Subcutaneous abdominal adipose tissue (tissue), 5 donors: Measurements from ENCODE around the gene TTLL11.

Experiments used
- H3K27ac ChIP-seq: one replicate; pipeline ENCODE4 v1.7.0; 2013; ENCODE audit warnings: low read depth, mild to moderate bottlenecking, inconsistent platforms, low read length, moderate library complexity
- H3K27me3 ChIP-seq, 5 donors: one replicate each; pipeline ENCODE4 v1.7.0; 2013; ENCODE audit warnings: low read length in 5 of 5, inconsistent platforms in 1 of 5; ENCODE audit not compliant: control insufficient read depth in 5 of 5, insufficient read depth in 4 of 5
- H3K36me3 ChIP-seq, 5 donors: one replicate each; pipeline ENCODE4 v1.7.0; 2013; ENCODE audit warnings: low read length in 5 of 5; ENCODE audit not compliant: control insufficient read depth in 5 of 5, insufficient read depth in 5 of 5
- H3K4me1 ChIP-seq, 5 donors: one replicate each; pipeline ENCODE4 v1.7.0; 2013; ENCODE audit warnings: low read length in 5 of 5, mild to moderate bottlenecking in 3 of 5, moderate library complexity in 1 of 5; ENCODE audit not compliant: control insufficient read depth in 5 of 5, insufficient read depth in 5 of 5
- H3K4me3 ChIP-seq, 5 donors: one replicate each; pipeline ENCODE4 v1.7.0; 2013; ENCODE audit warnings: low read length in 5 of 5, low read depth in 1 of 5
- H3K9ac ChIP-seq, 5 donors: one replicate each; pipeline ENCODE4 v1.7.0; 2013; ENCODE audit warnings: low read length in 5 of 5, mild to moderate bottlenecking in 4 of 5, moderate library complexity in 3 of 5
- H3K9me3 ChIP-seq, 5 donors: one replicate each; pipeline ENCODE4 v1.7.0; 2013; ENCODE audit warnings: low read length in 5 of 5; ENCODE audit not compliant: control insufficient read depth in 5 of 5
- donor health status: healthy.
- donor health status: healthy.
- donor health status: healthy.
- donor health status: healthy.
- donor health status: healthy.

Gene TTLL11

GRCh38 chr9:121823451-121824169 is 269.5 kb downstream of the TTLL11 start:
- Histone ChIP-seq H3K9me3 (no peaks in the 10 kb centered on the region), H3K27ac (no peak overlapping the region), H3K36me3 (peaks cover 0 to 2% (median 0%) of the 10 kb centered on the region in 5 donors), H3K9ac (no peak overlapping the region), H3K4me1 (peaks cover 0 to 26% (median 0%) of the 10 kb centered on the region in 5 donors), H3K4me3 (no peak overlapping the region), H3K27me3 (no peaks in the 10 kb centered on the region)

- no peak overlapping the region for H3K27ac ChIP-seq
Observed at GRCh38 chr9:121822093-121823085, 270.7 kb downstream of the TTLL11 start.

GRCh38 chr9:121821326-121821725 is 271.8 kb downstream of the TTLL11 start:
- Histone ChIP-seq H3K9ac (no peak overlapping the region), H3K4me1 (peaks cover 0 to 26% (median 0%) of the 10 kb centered on the region in 5 donors), H3K4me3 (no peak overlapping the region), H3K27me3 (peaks cover 0 to 2% (median 0%) of the 10 kb centered on the region in 5 donors), H3K27ac (no peak overlapping the region), H3K36me3 (peaks cover 0 to 2% (median 0%) of the 10 kb centered on the region in 5 donors), H3K9me3 (no peaks in the 10 kb centered on the region)

More at GRCh38 chr9:121822093-121823085, 270.7 kb downstream of the TTLL11 start:
- Histone ChIP-seq H3K4me3 (no peak overlapping the region), H3K9ac (no peak overlapping the region), H3K4me1 (peaks cover 0 to 26% (median 0%) of the 10 kb centered on the region in 5 donors), H3K36me3 (peaks cover 0 to 2% (median 0%) of the 10 kb centered on the region in 5 donors), H3K27me3 (no peaks in the 10 kb centered on the region), H3K9me3 (no peaks in the 10 kb centered on the region)

- H3K4me3 ChIP-seq, result no peak overlapping the region
Observed at GRCh38 chr9:121820286-121821005, 272.7 kb downstream of the TTLL11 start.

GRCh38 chr9:121819428-121820231 is 273.5 kb downstream of the TTLL11 start:
- H3K4me1 ChIP-seq, result peaks cover 0 to 26% (median 0%) of the 10 kb centered on the region in 5 donors
- H3K9ac ChIP-seq, result no peak overlapping the region
- no peaks in the 10 kb centered on the region for H3K9me3 ChIP-seq
- H3K27ac ChIP-seq, result no peak overlapping the region
- peaks cover 0 to 3% (median 0%) of the 10 kb centered on the region in 5 donors for H3K27me3 ChIP-seq
- peak overlapping the region in 3 of 5 donors; percentile 19 to 42 (median 39) for H3K4me3 ChIP-seq
- peaks cover 0 to 2% (median 0%) of the 10 kb centered on the region in 5 donors for H3K36me3 ChIP-seq

More at GRCh38 chr9:121820286-121821005, 272.7 kb downstream of the TTLL11 start:
- Histone ChIP-seq H3K9ac (no peak overlapping the region), H3K9me3 (no peaks in the 10 kb centered on the region), H3K4me1 (peaks cover 0 to 26% (median 0%) of the 10 kb centered on the region in 5 donors), H3K36me3 (peaks cover 0 to 2% (median 0%) of the 10 kb centered on the region in 5 donors), H3K27me3 (peaks cover 0 to 3% (median 0%) of the 10 kb centered on the region in 5 donors), H3K27ac (no peak overlapping the region)

- H3K36me3 ChIP-seq, result peaks cover 0 to 2% (median 0%) of the 10 kb centered on the region in 5 donors
- H3K4me1 ChIP-seq, result peaks cover 0 to 26% (median 0%) of the 10 kb centered on the region in 5 donors
Observed at GRCh38 chr9:121818841-121819427, 274.2 kb downstream of the TTLL11 start.

GRCh38 chr9:121818016-121818661 is 275.0 kb downstream of the TTLL11 start:
- H3K27me3 ChIP-seq, result peaks cover 0 to 3% (median 0%) of the 10 kb centered on the region in 5 donors

More at GRCh38 chr9:121818841-121819427, 274.2 kb downstream of the TTLL11 start:
- Histone ChIP-seq H3K4me3 (peak overlapping the region in 1 of 5 donors; percentile 19), H3K9me3 (no peaks in the 10 kb centered on the region), H3K27ac (no peak overlapping the region), H3K27me3 (peaks cover 0 to 3% (median 0%) of the 10 kb centered on the region in 5 donors), H3K9ac (no peak overlapping the region)

GRCh38 chr9:121817476-121817875 is 275.6 kb downstream of the TTLL11 start:
- peaks cover 0 to 3% (median 0%) of the 10 kb centered on the region in 5 donors for H3K27me3 ChIP-seq
- H3K4me3 ChIP-seq, result no peak overlapping the region
- H3K4me1 ChIP-seq, result peaks cover 0 to 26% (median 0%) of the 10 kb centered on the region in 5 donors
- no peaks in the 10 kb centered on the region for H3K9me3 ChIP-seq
- no peak overlapping the region for H3K27ac ChIP-seq
- no peak overlapping the region for H3K9ac ChIP-seq
- H3K36me3 ChIP-seq, result peaks cover 0 to 2% (median 0%) of the 10 kb centered on the region in 5 donors

More at GRCh38 chr9:121818016-121818661, 275.0 kb downstream of the TTLL11 start:
- H3K9ac ChIP-seq, result no peak overlapping the region
- H3K27ac ChIP-seq, result no peak overlapping the region
- H3K36me3 ChIP-seq, result peaks cover 0 to 2% (median 0%) of the 10 kb centered on the region in 5 donors
- H3K4me3 ChIP-seq, result no peak overlapping the region
- H3K4me1 ChIP-seq, result peaks cover 0 to 26% (median 0%) of the 10 kb centered on the region in 5 donors
- no peaks in the 10 kb centered on the region for H3K9me3 ChIP-seq
